ENCODE measurements around the gene PLXNC1. TPM values are rescaled to one million over a fixed set of nuclear protein-coding genes. Genes with fewer than 3 reads are reported as not detected.

PLXNC1 gene
- total and polyA plus RNA-seq, 2 experiments from 2014 or later, result 2.9 to 4.1 TPM

DNA sequence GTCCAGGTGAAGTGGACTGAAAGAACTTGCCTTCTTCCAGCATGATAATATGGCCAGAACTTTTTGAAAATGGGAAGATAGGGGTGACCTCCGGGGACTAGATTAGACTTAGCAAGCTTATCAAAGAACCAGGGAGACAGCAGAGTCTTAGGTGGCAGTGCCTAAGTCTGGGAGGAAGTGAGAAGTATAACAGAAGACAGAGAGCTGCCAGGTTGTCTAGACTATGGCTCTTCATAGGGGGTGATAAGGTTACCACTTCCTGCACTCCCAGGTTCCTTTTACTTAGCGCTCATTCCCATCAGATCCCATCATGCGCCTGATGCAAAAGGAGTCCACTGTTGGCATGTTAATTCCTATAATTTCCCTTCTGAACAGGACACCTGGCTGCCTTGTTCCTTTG lies 69.9 kb downstream of the PLXNC1 start:
- DNase-seq (ENCODE audit: low read depth in 1 of 2, low spot score in 1 of 2), result no peak
- Histone ChIP-seq H3K4me3 (no peak overlapping the region), H3K4me1 (ENCODE audit: low read depth) (no peaks in the 10 kb centered on the region), H3K27me3 (no peaks in the 10 kb centered on the region), H3K9me3 (ENCODE audit: low read depth) (no peaks in the 10 kb centered on the region), H3K27ac (no peak overlapping the region), H3K36me3 (no peaks in the 10 kb centered on the region)
- TF ChIP-seq, protein P1, sequence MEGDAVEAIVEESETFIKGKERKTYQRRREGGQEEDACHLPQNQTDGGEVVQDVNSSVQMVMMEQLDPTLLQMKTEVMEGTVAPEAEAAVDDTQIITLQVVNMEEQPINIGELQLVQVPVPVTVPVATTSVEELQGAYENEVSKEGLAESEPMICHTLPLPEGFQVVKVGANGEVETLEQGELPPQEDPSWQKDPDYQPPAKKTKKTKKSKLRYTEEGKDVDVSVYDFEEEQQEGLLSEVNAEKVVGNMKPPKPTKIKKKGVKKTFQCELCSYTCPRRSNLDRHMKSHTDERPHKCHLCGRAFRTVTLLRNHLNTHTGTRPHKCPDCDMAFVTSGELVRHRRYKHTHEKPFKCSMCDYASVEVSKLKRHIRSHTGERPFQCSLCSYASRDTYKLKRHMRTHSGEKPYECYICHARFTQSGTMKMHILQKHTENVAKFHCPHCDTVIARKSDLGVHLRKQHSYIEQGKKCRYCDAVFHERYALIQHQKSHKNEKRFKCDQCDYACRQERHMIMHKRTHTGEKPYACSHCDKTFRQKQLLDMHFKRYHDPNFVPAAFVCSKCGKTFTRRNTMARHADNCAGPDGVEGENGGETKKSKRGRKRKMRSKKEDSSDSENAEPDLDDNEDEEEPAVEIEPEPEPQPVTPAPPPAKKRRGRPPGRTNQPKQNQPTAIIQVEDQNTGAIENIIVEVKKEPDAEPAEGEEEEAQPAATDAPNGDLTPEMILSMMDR (IDR thresholded peaks at IDR 0.05; ENCODE audit: low read depth, low read length), result no peak

DNA sequence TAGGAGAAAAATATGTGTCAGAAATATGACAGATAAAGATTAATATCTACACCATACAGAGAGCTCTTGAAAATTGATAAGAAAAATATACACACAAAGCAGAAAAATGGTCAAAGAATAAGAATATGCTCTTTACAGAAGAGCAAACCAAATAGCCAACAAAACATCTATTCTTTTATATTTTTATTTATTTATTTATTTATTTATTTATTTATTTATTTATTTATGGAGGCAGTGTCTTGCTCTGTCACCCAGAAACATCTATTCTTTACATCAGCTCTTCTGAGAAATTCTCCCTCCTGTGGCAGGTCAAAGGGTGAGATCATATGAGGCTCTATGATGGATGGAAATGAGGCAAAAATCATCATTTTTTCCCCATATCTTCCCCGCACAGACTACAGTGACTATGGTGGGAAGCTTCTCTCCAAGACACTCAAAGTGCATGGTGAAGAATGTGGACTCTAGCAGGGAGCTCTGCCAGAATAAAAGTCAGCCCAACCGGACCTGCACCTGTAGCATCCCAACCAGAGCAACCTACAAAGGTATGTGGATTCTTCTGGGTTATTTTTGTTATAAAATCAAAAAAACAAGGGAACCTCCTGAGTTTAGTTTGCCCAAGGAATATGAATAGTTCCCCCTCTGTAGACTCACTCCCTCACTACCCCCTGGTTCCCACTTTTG lies 71.4 kb downstream of the PLXNC1 start:
- Histone ChIP-seq H3K36me3 (no peaks in the 10 kb centered on the region), H3K4me3 (no peak overlapping the region), H3K9me3 (ENCODE audit: low read depth) (no peaks in the 10 kb centered on the region), H3K27ac (no peak overlapping the region), H3K4me1 (ENCODE audit: low read depth) (no peaks in the 10 kb centered on the region), H3K27me3 (no peaks in the 10 kb centered on the region)
- no peak for DNase-seq (ENCODE audit: low read depth in 1 of 2, low spot score in 1 of 2)
- TF ChIP-seq, protein P1 (IDR thresholded peaks at IDR 0.05; ENCODE audit: low read depth, low read length), result no peak

DNA sequence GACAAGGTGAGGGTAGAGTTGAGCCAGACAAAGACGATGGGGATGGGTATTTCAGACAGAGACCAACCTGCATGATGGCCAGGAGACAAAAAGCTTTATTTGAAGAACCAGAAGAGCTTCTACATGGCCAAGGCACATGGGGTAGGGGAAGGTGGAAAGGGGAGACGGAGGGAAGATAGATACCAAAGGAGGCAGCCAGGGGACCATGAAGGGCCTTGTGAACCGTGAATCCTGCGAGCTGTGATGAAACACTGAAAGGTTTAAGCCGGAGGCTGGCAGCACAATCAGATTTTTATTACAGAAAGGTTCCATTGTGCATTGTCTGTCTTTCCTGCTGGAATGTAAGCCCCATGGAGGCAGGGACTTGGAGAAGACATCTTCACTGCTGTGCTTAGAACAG lies 72.4 kb downstream of the PLXNC1 start:
- H3K27ac ChIP-seq, result no peak overlapping the region
- H3K4me3 ChIP-seq, result no peak overlapping the region
- no peaks in the 10 kb centered on the region for H3K27me3 ChIP-seq
- TF ChIP-seq, protein P1 (IDR thresholded peaks at IDR 0.05; ENCODE audit: low read depth, low read length), result no peak
- no peaks in the 10 kb centered on the region for H3K4me1 ChIP-seq (ENCODE audit: low read depth)
- no peak for DNase-seq (ENCODE audit: low read depth in 1 of 2, low spot score in 1 of 2)
- H3K9me3 ChIP-seq (ENCODE audit: low read depth), result no peaks in the 10 kb centered on the region
- H3K36me3 ChIP-seq, result no peaks in the 10 kb centered on the region

DNA sequence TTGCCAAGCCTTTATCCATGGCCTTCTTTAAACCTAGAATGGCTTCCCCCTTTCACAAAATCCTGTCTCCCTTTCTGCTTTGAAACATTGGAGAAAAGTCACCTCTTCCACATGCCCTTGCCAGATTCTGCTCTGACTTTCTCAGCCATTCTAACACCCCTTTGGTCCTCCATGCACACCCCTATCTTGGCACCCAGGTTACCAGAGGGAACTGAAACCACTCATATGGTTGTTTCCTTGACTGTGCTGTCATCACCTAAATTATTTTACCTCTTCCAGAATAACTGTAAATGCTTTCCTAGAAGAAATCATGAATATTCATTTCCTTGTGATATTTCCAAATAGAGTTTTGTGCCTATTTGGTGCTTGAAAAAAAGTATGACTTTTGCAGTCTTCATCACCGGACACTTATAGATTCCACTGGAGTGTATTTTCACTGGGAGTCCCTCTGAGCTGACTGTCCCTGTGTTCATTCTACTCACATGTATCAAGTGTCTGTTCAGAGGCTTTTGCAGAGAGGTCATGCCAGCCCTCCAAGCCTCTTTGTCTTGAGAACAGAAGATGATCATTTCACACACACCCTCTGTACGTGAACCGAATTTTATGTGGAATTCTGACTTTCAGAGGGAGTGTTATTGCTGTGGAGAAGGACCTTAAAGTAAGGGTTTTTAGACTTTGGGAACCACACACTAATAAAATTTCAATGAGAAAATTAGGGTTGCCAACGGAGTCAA lies 74.1 kb downstream of the PLXNC1 start:
- Histone ChIP-seq H3K36me3 (no peaks in the 10 kb centered on the region), H3K4me1 (ENCODE audit: low read depth) (no peaks in the 10 kb centered on the region), H3K27me3 (no peaks in the 10 kb centered on the region), H3K4me3 (no peak overlapping the region), H3K27ac (no peak overlapping the region), H3K9me3 (ENCODE audit: low read depth) (no peaks in the 10 kb centered on the region)
- DNase-seq (ENCODE audit: low read depth in 1 of 2, low spot score in 1 of 2), result no peak
- TF ChIP-seq, protein P1 (IDR thresholded peaks at IDR 0.05; ENCODE audit: low read depth, low read length), result no peak

DNA sequence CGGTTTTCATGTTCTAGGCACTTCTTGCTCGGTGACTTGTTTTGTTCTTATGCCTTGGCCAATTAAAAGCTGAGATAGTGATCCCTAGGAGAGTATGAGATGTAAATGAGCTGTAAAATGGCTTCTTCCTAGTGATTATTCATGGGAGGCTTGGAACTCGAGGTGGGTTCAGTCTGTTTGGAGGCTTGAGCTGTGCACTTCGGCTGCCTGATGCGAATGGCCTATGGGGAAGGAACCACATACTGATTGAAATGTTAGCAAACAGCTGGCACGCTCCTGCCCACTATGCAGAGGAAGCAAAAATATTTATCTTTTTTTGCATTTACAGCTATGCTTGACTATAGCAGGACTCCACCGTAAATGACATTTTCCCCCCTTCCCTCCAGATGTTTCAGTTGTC lies 75.5 kb downstream of the PLXNC1 start:
- Histone ChIP-seq H3K4me1 (ENCODE audit: low read depth) (no peaks in the 10 kb centered on the region), H3K27ac (no peak overlapping the region), H3K36me3 (no peaks in the 10 kb centered on the region), H3K9me3 (ENCODE audit: low read depth) (no peaks in the 10 kb centered on the region), H3K27me3 (no peaks in the 10 kb centered on the region), H3K4me3 (no peak overlapping the region)
- DNase-seq (ENCODE audit: low read depth in 1 of 2, low spot score in 1 of 2), result no peak
- TF ChIP-seq, protein P1 (IDR thresholded peaks at IDR 0.05; ENCODE audit: low read depth, low read length), result no peak

Measured in cardiac muscle cell (in vitro differentiated cells and primary cell).